ENCODE measurements around the gene AUNIP. TPM values are rescaled to one million over a fixed set of nuclear protein-coding genes. Genes with fewer than 3 reads are reported as not detected.

The AUNIP gene
- total RNA-seq, 1 experiment from 2014 or later, result 16.1 TPM

DNA sequence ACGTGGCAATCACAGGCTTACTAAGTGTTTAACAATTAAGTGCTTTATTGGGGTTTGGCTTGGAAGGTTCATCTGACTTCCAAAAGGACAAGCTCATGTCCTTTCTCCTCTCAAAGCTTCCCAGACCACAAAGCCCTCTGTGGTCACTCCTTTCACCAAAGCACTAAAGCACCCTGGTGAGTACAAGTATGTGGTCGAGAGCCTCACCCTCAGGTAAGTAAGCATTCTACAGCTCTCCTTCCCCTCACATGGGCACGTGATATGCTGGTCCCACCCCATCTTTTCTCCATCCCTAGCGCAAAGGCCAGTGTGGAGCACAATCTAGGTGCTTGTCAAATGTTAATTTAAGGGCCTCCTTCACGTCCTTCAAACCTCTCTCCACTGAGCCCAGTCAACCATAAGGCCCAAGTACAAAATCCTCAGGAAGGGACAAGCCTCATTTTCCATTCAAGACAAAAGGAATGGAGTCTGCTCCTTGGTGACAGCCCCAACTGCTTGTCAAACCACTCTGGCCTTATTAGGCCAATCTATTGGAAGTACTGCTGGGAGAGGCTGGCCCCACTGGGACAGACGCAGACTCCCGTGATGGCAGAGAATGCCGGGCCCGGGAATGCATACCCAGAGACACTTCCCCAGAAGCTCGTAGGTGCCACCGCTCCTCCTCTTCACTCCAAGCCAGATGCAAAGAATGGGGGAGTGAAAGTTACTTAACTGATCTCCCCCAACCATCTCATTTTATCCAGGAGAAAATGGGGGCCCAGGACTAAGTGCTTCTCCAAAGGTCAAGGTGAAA is 39.2 kb upstream of the AUNIP start:
- CTCF ChIA-PET, result interaction anchor here (5.3 kb wide), 1 partner anchor 100 kb away, joined by 112 read pairs; the partner anchor contains the start of gene PAFAH2
- TF ChIP-seq SP1 (CRISPR knock-in tag; conservative IDR thresholded peaks at IDR 0.05) (no peak), FOXP1 (CRISPR knock-in tag; IDR thresholded peaks at IDR 0.05; ENCODE audit: borderline replicate concordance) (no peak), TEAD4 (CRISPR knock-in tag; IDR thresholded peaks at IDR 0.05) (no peak), ZNF219 (CRISPR knock-in tag; IDR thresholded peaks at IDR 0.05; ENCODE audit: borderline replicate concordance) (no peak), ZNF512 (CRISPR knock-in tag; IDR thresholded peaks at IDR 0.05; ENCODE audit: borderline replicate concordance) (no peak), KAT7 (CRISPR knock-in tag; IDR thresholded peaks at IDR 0.05; ENCODE audit: borderline replicate concordance) (no peak), EMX1 (CRISPR knock-in tag; IDR thresholded peaks at IDR 0.05) (no peak), CREB1 (CRISPR knock-in tag; IDR thresholded peaks at IDR 0.05) (no peak), NR1H2 (CRISPR knock-in tag; IDR thresholded peaks at IDR 0.05) (no peak), GABPB1 (CRISPR knock-in tag; IDR thresholded peaks at IDR 0.05) (no peak), FOXK1 (CRISPR knock-in tag; IDR thresholded peaks at IDR 0.05) (no peak), TEAD1 (CRISPR knock-in tag; IDR thresholded peaks at IDR 0.05) (no peak), NFYB (CRISPR knock-in tag; conservative IDR thresholded peaks at IDR 0.05; ENCODE audit: low read depth) (no peak), PREB (CRISPR knock-in tag; IDR thresholded peaks at IDR 0.05; ENCODE audit: borderline replicate concordance) (no peak)
- TF ChIP-seq, protein P1, sequence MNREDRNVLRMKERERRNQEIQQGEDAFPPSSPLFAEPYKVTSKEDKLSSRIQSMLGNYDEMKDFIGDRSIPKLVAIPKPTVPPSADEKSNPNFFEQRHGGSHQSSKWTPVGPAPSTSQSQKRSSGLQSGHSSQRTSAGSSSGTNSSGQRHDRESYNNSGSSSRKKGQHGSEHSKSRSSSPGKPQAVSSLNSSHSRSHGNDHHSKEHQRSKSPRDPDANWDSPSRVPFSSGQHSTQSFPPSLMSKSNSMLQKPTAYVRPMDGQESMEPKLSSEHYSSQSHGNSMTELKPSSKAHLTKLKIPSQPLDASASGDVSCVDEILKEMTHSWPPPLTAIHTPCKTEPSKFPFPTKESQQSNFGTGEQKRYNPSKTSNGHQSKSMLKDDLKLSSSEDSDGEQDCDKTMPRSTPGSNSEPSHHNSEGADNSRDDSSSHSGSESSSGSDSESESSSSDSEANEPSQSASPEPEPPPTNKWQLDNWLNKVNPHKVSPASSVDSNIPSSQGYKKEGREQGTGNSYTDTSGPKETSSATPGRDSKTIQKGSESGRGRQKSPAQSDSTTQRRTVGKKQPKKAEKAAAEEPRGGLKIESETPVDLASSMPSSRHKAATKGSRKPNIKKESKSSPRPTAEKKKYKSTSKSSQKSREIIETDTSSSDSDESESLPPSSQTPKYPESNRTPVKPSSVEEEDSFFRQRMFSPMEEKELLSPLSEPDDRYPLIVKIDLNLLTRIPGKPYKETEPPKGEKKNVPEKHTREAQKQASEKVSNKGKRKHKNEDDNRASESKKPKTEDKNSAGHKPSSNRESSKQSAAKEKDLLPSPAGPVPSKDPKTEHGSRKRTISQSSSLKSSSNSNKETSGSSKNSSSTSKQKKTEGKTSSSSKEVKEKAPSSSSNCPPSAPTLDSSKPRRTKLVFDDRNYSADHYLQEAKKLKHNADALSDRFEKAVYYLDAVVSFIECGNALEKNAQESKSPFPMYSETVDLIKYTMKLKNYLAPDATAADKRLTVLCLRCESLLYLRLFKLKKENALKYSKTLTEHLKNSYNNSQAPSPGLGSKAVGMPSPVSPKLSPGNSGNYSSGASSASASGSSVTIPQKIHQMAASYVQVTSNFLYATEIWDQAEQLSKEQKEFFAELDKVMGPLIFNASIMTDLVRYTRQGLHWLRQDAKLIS (CRISPR knock-in tag; IDR thresholded peaks at IDR 0.05; ENCODE audit: borderline replicate concordance), result no peak
- TF ChIP-seq, protein P2, sequence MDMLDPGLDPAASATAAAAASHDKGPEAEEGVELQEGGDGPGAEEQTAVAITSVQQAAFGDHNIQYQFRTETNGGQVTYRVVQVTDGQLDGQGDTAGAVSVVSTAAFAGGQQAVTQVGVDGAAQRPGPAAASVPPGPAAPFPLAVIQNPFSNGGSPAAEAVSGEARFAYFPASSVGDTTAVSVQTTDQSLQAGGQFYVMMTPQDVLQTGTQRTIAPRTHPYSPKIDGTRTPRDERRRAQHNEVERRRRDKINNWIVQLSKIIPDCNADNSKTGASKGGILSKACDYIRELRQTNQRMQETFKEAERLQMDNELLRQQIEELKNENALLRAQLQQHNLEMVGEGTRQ (CRISPR knock-in tag; IDR thresholded peaks at IDR 0.05), result no peak
- ATAC-seq (no peak), DNase-seq (ENCODE audit: low spot score) (no peak)
- H3K36me3 Mint-ChIP-seq, result peaks cover 50% of the 10 kb centered on the region
- no peaks in the 10 kb centered on the region for H3K27me3 Mint-ChIP-seq (ENCODE audit: low read depth)
- POLR2A ChIA-PET, result no interaction called here
- H3K4me1 Mint-ChIP-seq, result peaks cover 7% of the 10 kb centered on the region
- peak overlapping the region; percentile 59 for H3K27ac Mint-ChIP-seq
- H3K4me3 Mint-ChIP-seq, result no peak overlapping the region
- H3K9me3 Mint-ChIP-seq, result no peaks in the 10 kb centered on the region

DNA sequence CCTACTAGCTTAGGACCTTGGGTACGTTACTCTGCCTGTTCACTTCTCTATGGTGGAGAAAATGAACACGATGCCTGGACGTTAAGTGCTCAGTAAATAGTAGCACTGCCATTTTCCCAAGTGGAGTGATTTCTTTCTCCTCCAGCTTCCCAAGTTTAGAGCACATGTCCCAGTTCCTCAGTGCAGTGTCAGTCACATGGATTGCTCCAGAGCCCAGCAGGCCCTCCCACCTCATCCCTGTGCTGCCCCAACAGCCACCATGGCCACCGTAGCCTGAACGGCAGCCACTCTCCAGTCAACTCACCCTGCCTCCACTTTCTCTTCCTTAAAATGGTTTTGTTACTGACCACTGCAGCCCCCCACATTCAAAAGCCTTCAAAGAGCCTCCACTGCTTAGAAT is 38.5 kb upstream of the AUNIP start:
- ChIA-PET CTCF (interaction anchor here (4.2 to 5.3 kb wide), 2 partner anchors 100 to 112 kb away, joined by 58 to 112 read pairs; partner anchors contain the start of gene PAFAH2), POLR2A (no interaction called here)
- no peak for DNase-seq (ENCODE audit: low spot score)
- peaks cover 44% of the 10 kb centered on the region for H3K36me3 Mint-ChIP-seq
- H3K4me1 Mint-ChIP-seq, result peaks cover 7% of the 10 kb centered on the region
- 0 out of 2 replicates have a peak overlapping the region, but pooled peaks have one; percentile 22 for H3K27ac Mint-ChIP-seq
- no peaks in the 10 kb centered on the region for H3K27me3 Mint-ChIP-seq (ENCODE audit: low read depth)
- ATAC-seq, result no peak
- H3K4me3 Mint-ChIP-seq, result no peak overlapping the region
- no peaks in the 10 kb centered on the region for H3K9me3 Mint-ChIP-seq
- TF ChIP-seq MXD4 (CRISPR knock-in tag; IDR thresholded peaks at IDR 0.05; ENCODE audit: borderline replicate concordance) (no peak), MYBL2 (CRISPR knock-in tag; IDR thresholded peaks at IDR 0.05) (no peak), ATF3 (CRISPR knock-in tag; conservative IDR thresholded peaks at IDR 0.05) (no peak), ELF4 (CRISPR knock-in tag; IDR thresholded peaks at IDR 0.05; ENCODE audit: low read depth) (no peak), TCF7 (CRISPR knock-in tag; IDR thresholded peaks at IDR 0.05; ENCODE audit: low read depth) (no peak), CREB1 (CRISPR knock-in tag; IDR thresholded peaks at IDR 0.05) (no peak), TP53 (CRISPR knock-in tag; IDR thresholded peaks at IDR 0.05) (no peak), ZNF396 (CRISPR knock-in tag; IDR thresholded peaks at IDR 0.05; ENCODE audit: borderline replicate concordance) (no peak)
- TF ChIP-seq, protein P3, sequence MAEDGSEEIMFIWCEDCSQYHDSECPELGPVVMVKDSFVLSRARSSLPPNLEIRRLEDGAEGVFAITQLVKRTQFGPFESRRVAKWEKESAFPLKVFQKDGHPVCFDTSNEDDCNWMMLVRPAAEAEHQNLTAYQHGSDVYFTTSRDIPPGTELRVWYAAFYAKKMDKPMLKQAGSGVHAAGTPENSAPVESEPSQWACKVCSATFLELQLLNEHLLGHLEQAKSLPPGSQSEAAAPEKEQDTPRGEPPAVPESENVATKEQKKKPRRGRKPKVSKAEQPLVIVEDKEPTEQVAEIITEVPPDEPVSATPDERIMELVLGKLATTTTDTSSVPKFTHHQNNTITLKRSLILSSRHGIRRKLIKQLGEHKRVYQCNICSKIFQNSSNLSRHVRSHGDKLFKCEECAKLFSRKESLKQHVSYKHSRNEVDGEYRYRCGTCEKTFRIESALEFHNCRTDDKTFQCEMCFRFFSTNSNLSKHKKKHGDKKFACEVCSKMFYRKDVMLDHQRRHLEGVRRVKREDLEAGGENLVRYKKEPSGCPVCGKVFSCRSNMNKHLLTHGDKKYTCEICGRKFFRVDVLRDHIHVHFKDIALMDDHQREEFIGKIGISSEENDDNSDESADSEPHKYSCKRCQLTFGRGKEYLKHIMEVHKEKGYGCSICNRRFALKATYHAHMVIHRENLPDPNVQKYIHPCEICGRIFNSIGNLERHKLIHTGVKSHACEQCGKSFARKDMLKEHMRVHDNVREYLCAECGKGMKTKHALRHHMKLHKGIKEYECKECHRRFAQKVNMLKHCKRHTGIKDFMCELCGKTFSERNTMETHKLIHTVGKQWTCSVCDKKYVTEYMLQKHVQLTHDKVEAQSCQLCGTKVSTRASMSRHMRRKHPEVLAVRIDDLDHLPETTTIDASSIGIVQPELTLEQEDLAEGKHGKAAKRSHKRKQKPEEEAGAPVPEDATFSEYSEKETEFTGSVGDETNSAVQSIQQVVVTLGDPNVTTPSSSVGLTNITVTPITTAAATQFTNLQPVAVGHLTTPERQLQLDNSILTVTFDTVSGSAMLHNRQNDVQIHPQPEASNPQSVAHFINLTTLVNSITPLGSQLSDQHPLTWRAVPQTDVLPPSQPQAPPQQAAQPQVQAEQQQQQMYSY (CRISPR knock-in tag; IDR thresholded peaks at IDR 0.05), result no peak

Measured in WTC11 (cell line).